Stimulated activated CD4-positive, alpha-beta T cell treated with anti-CD3 and anti-CD28 coated beads, Interleukin-4, amount 100 ng/mL, for 24 hours (primary cell): Measurements from ENCODE around the gene RNF121.
"Not testable (repeated sequence)": the region's sequence is repeated elsewhere in the genome, so short reads cannot be mapped to it uniquely, and the experiment has no call there.

Experiments
- DNase-seq: peaks from one replicate; pipeline ENCODE4 v3.0.0-alpha.2; 2020

RNF121 gene

GRCh38 chr11:71928737-71929443 is at the start of gene RNF121:
Gene RNF121, plus strand, starts transcription at chr11:71929046. Its CDS starts 16 bp downstream, at chr11:71929062.
- peak; percentile 99 for DNase-seq

DNA sequence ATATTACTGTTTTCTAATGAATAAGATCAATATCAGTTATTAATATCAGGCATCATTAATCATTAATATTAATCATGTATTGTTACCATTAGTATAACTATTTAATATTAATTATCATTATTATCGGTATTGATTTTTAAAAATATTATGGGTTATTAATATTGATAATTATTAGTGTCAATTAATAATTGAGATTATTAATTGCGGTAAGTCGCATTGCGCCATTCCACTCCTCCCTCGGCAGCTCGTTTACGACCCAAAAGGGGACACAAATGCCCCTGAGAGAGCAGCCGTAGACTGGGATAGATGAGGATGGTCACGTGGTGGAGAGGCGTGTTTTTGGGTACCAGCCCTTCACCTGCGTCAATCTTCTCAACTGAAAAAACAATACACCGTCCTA is 43.0 kb upstream of the RNF121 start:
- DNase-seq: not testable (repeated sequence)

- DNase-seq: not testable (repeated sequence)
Measured at GRCh38 chr11:71888335-71889010, 40.4 kb upstream of the RNF121 start.

- not testable (repeated sequence) for DNase-seq
Measured at GRCh38 chr11:71889181-71889872, 39.5 kb upstream of the RNF121 start.

DNA sequence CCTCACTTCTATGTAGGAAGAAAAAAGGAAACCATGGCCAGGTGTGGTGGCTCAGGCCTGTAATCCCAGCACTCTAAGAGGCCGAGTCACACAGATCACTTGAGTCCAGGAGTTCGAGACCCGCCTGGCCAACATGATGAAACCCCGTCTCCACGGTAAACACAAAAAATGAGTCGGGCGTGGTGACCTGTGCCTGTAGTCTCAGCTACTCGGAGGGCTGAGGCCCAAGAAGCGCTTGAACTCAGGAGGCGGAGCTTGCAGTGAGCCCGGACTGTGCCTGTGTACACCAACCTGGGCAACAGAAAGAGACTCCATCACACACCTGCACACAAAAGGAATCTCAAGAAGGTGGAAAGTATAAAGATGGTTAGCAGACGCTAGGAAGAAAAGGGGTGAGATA is 32.9 kb upstream of the RNF121 start:
- DNase-seq: no peak

DNA sequence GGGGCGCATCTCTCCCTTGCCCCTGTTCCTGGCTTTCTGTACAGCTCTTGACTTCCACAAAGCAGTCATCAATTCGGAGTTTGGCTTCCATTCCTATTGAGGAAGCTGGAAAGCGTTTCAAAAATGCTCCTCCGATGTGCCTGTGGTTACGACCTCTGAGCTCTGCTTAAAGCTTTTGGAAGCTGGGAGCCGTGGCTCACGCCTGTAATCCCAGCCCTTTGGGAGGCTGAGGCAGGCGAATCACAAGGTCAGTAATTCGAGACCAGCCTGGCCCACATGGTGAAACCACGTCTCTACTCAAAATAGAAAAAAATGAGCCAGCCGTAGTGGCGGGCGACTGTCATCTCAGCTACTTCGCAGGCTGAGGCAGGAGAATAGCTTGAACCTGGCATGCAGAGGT is 27.7 kb upstream of the RNF121 start:
- not testable (repeated sequence) for DNase-seq

DNA sequence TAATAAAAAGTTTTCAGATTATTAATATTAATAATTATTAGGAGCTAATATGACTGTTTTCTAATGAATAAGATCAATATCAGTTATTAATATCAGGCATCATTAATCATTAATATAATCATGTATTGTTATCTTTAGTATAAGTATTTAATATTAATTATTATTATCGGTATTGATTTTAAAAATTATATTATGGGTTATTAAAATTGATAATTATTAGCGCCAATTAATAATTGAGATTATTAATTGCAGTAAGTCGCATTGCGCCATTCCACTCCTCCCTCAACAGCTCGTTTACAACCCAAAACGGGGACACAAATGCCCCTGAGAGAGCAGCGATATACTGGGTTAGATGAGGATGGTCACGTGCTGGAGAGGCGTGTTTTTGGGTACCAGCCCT is 20.6 kb upstream of the RNF121 start:
- no peak for DNase-seq

DNA sequence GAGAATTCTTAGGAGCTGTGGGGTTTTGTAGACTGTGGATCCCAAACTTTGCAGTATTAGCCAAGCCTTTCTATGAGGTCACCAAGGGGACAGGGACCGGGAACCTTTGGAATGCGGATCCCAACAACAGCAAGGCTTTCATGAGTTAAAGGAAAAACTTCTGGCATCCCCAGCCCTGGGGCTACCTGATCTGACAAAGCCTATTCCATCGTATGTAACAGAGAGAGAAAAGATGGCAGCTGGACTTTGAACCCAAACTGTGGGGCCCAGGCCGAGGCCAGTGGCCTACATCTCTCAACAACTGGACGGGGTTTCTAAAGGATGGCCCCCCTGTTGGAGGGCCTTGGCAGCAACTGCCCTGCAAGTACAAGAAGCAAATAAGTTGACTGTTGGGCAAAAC is 18.1 kb upstream of the RNF121 start:
- not testable (repeated sequence) for DNase-seq

DNA sequence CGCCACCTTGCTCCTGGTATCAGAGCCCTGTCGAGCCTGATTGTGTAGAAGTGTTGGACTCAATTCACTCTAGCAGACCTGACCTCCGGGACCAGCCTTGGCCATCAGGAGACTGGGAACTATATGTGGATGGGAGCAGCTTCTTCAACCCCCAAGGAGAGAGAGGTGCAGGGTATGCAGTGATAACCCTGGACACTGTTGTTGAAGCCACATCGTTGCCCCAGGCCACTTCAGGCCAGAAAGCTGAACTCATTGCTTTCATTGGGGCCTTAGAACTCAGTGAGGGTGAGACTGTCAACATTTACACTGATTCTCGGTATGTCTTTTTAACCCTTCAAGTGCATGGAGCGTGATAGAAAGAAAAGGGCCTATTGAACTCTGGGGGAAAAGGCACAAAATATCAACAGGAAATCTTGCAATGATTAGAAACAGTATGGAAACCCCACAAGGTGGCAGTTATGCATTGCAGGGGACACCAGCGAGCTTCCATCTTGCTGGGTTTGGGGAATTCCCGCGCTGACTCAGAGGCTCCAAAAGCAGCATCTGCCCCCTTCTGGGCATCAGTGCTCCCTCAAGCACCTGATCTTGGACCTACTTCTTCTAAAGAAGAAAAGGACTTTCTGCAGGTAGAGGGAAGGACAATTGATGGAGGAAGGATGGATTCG is 17.4 kb upstream of the RNF121 start:
- DNase-seq: peak; percentile 85

DNA sequence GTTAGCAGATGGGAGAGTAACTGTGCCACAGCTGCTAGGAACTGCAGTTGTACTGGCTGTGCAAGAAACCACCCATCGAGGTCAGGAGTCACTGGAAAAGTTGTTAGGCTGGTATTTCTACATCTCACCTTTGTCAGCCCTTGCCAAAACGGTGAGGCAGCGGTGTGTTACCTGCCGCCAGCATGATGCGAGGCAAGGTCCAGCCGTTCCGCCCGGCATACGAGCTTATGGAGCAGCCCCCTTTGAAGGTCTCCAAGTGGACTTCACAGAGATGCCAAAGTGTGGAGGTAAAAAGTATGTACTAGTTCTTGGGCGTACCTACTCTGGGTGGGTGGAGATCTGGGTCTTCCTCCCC is 16.9 kb upstream of the RNF121 start:
- DNase-seq: not testable (repeated sequence)

DNA sequence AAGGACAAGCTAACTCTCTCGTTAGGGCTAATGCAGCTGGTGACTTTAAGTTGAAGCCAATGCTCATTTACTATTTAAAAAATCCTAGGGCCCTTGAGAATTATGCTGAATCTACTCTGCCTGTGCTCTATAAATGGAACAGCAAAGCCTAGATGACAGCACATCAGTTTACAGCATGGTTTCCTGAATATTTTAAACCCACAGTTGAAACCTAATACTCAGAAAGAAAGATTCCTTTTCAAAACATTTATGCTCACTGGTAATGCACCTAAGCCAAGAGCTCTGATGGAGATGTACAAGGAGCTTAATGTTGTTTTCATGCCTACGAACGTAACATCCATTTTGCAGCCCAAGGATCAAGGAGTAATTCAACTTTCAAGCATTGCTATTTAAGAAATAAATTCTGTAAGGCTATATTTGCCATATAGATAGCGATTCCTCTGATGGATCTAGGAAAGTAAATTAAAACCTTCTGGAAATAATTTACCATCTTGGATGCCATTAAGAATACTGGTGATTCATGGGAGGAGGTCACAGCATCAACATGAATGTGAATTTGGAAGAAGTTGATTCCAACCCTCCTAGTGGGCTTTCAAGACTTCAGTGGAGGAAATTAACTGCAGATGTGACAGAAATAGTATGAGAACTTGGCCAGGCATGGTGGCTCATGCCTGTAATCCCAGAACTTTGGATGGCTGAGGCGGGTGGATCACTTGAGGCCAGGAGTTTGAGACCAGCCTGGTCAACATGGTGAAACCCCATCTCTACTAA is 14.9 kb upstream of the RNF121 start:
- DNase-seq: no peak

- DNase-seq: no peak
Measured at GRCh38 chr11:71914617-71915189, 14.1 kb upstream of the RNF121 start.

- DNase-seq: no peak
Measured at GRCh38 chr11:71917646-71918140, 11.2 kb upstream of the RNF121 start.

DNA sequence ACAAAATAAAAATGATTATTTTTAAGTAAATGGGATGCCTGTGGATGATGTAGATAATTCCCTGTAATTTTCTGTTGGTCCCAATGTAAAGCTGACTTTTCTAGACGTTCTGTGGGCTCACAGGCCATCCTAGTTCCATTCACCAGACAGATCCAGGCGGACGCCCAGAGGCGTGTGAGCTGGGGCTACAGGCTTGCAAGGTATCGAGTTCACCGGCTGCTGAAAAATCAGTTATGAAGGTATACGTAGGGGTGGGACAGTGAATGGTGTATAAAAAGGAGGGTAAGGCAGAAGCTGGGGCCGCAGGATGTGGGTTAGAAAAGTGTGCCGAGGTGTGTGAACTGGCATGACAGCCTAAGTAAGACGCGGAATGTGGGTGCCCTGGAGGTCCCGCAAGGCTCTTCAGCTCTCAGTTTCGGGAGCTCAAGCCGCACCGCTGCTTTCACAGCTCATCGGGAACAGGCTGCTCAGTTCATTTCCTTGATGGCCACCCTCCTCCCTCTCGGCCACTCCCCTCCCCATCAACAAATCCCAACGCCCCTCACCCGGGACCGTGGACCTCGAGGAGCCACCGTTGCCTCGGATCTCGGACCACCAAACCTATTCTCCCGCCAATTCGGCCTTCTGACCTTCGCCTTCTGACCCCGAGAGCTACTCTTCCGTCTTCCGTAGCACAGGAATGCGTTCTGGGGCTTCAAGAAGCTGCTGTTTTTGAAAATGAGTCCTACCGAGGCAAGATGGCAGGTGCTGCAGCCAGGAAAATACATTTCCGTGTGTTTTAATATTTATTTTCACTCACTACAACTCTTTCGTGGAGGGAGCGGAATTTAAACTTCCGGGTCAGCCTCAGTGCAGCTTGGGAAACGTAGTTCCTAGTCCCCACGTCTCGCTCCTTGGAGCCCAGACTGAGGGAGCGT is 768 bp upstream of the RNF121 start, which contains the start of gene XNDC1N:
Gene XNDC1N, minus strand, starts transcription at position 775 of the 917 bp plus-strand sequence. CDS start 5,241 bp downstream, outside the sequence.
- peak; percentile 79 for DNase-seq

- DNase-seq: no peak
Measured at GRCh38 chr11:71929491-71929890, 645 bp downstream of the RNF121 start.

DNA sequence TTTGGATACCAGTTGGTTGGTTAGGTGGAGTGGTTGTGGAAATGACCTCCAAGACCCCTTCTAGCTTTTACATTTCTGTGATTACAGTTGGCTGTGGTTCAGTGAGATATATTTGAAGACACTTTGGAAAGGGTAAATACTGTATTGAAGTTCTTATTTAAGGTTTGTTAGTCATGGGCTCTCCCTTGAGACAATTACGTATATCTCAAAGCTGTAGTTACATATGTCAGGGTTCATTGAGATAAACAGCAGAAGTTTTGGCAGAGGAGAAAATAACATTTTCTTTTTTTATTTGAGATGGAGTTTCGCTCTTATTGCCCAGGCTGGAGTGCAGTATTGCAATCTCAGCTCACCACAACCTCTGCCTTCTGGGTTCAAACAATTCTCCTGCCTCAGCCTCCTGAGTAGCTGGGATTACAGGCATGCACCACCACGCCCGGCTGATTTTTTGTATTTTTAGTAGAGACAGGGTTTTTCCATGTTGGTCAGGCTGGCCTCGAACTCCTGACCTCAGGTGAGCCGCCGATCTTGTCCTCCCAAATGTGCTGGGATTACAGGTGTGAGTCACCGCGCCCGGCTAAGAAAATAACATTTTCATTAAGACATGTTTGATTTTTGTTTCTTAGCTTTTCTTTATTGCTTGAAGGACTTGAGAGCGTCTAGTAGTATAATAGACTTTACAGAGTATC is 1.9 kb downstream of the RNF121 start:
- no peak for DNase-seq

DNA sequence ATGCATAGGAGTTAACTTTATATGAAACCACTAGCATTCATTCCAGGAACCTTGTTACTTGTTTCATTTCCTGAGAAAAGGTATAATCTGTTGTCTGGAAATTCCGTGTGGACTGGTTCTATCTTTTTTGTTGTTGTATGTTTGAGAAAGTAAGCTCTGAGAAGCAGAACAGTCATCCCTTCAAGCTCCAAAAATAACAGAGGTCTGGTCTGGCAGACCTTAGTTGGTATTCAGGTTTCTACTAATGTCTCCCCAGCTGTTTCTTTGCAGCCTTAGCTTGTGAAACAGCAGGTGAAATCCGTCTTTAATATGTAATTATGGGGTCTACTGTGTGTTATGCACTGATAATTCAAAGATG is 2.4 kb downstream of the RNF121 start:
- DNase-seq: no peak

DNA sequence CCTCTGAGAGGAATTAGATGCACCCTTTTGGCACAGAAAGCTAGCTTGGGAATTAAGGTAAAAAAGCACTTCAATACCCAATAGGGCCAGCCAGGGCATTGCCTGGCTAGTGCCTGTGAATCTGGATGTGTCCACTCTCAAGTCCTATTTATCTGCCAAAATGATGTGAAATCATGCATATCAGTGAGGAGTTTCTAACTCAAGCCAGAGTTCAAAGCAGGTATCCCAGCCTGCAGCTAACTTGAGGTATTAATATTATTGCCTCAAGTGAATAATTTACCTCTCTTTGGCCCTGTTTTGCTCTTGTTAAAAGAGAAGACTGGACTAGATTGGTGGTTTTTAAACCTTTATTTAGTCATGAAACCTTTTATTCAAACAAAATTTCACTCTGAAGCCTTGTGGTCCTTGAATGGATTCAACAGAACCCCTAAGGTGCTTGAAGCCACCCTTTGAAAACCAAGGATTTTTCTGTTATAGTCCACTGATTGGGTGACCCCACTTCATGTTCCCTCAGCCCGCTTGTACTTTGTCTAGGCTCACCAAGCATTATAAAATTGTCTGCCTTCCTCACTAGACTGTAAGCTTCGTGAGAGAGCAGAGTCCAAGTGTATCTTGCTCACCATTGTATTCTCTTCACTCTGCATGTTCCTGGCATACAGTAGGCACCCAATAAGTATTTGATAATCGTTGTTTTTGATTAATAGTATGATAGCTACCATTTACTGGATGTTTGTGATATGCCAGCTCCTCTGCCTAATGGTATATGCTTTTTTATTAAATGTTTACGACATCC is 4.5 kb downstream of the RNF121 start:
- no peak for DNase-seq

DNA sequence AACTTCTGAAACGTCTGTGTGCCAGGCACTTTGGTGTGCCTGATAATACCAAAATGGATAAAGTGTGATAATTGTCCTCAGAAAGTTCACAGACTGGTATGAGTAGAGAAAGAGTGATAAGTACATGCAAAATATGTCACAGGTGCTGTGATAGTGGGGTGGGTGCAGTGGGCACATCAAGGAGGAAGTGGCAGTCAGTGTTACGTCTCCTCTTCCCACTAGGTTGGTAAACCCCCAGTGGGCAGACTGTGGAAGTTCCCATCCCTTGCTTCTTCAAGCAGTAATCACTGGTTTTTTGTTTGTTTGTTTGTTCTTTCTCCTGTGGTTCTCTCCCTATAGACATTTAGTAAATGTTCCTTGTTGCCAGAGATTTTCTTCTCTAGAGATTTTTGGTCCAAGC is 5.4 kb downstream of the RNF121 start:
- no peak for DNase-seq
